AG09319 (cell line): ENCODE data around the gene HDGFL3.
"Not testable (repeated sequence)": the region's sequence is repeated elsewhere in the genome, so short reads cannot be mapped to it uniquely, and the experiment has no call there.

Source experiments
- DNase-seq: peaks from one replicate; pipeline ENCODE4 v3.0.0-alpha.2; 2010; ENCODE audit warnings: low read depth; ENCODE audit errors: extremely low read depth
- TF ChIP-seq, protein P1 (sequence below): IDR thresholded peaks from 2 replicates; pipeline ENCODE4 v1.5.1; 2011; ENCODE audit warnings: low read depth, mild to moderate bottlenecking, inconsistent platforms, low read length, moderate library complexity

HDGFL3 gene

DNA sequence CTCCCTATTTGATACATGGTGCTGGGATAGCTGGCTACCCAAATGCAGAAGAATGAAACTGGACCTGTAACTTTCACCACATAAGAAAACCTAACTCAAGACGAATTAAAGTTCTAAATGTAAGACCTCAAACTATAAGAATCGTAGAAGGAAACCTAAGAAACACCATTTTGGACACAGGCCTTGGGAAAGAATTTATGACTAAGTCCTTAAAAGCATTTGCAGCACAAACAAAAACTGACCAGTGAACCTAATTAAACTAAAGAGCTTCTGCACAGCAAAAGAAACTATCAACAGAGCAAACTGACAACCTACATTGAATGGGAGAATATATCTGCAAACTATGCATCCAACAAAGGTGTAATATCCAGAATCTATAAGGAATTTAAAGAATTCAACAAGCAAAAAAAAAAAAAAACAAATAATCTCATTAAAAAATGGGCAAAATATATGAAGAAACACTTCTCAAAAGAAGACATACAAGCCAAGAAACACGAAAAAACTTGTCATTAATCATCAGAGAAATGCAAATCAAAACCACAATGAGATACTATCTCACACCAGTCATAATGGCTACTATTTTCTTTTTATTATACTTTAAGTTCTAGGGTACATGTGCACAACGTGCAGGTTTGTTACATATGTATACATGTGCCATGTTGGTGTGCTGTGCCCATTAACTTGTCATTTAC, 37.0 kb downstream of the HDGFL3 start:
- no peak for DNase-seq
- TF ChIP-seq, protein P1, sequence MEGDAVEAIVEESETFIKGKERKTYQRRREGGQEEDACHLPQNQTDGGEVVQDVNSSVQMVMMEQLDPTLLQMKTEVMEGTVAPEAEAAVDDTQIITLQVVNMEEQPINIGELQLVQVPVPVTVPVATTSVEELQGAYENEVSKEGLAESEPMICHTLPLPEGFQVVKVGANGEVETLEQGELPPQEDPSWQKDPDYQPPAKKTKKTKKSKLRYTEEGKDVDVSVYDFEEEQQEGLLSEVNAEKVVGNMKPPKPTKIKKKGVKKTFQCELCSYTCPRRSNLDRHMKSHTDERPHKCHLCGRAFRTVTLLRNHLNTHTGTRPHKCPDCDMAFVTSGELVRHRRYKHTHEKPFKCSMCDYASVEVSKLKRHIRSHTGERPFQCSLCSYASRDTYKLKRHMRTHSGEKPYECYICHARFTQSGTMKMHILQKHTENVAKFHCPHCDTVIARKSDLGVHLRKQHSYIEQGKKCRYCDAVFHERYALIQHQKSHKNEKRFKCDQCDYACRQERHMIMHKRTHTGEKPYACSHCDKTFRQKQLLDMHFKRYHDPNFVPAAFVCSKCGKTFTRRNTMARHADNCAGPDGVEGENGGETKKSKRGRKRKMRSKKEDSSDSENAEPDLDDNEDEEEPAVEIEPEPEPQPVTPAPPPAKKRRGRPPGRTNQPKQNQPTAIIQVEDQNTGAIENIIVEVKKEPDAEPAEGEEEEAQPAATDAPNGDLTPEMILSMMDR = no peak

DNA sequence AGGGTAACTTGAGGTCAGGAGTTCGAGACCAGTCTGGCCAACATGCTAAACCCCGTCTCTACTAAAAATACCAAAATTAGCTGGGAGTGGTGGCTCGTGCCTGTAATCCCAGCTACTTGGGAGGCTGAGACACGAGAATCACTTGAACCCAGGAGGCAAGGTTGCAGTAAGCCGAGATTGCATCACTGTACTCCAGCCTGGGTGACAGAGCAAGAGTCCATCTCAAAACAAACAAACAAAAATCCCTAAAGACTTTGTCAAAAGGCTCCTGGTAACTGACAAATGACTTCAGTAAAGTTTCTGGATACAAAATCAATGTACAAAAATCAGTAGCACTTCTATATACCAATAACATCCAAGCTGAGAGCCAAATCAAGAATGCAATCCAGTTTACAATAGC, 38.0 kb downstream of the HDGFL3 start:
- not testable (repeated sequence) for DNase-seq

DNA sequence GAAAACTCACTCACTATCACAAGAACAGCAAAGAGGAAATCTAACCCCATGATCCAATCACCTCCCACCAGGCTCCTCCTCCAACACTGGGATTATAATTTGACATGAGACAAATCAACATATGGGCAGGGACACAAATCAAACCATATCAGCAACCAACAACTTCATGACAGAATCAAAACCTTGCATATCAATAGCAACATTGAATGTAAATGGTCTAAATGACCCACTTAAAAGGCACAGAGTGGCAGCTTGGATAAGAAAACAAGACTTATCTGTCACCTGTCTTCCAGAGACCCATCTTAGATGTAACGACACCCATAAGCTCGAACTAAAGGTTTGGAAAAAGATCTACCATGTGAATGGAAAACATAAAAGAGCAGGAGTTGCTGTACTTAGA, 40.8 kb downstream of the HDGFL3 start:
- no peak for DNase-seq
- TF ChIP-seq, protein P1 = no peak

DNA sequence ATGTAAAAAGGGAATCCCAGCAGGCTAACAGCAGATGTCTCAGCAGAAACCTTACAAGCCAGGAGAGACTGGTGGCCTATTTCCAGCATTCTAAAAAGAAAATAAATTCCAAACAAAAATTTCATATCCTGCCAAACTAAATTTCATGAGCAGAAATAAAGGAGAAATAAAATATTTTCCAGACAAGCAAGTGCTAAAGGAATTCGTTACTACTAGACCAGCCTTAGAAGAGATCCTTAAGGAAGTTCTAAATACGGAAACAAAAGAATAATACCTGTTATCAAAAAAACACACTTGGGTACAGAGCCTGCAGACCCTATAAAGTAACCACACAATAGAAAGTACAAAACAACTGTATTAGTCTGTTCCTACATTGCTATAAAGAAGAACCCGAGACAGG, 41.4 kb downstream of the HDGFL3 start:
- DNase-seq = no peak
- TF ChIP-seq, protein P1 = no peak

DNA sequence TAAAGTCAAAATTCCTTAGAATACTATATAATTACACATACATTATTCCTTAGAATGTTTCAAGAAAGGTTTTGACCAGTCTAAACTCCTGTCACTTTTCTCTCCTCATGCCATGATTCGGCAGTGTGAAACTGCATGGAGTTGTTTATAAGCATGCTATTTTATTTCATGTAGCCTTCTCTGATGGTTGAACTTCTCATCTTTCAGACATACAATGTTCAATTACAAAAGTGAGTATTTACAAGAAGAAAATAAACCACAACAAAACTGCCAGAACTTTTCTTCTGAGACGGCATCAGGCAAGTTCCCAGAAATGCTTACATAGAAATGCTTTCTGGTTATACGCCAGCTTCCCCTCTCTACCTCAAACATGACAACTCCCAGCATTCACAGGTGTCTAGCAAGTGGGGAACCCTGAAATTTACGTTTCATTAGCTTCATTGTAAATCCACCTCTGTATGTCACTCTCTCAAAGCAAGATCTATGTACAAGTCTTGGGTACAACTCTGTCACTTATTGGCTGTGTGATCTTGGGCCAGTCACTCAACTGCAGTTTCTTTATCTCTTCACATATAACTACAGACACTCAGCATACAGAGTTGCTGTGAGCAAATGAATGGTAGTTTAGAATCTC, 42.7 kb downstream of the HDGFL3 start:
- DNase-seq = no peak
- TF ChIP-seq, protein P1 = no peak

DNA sequence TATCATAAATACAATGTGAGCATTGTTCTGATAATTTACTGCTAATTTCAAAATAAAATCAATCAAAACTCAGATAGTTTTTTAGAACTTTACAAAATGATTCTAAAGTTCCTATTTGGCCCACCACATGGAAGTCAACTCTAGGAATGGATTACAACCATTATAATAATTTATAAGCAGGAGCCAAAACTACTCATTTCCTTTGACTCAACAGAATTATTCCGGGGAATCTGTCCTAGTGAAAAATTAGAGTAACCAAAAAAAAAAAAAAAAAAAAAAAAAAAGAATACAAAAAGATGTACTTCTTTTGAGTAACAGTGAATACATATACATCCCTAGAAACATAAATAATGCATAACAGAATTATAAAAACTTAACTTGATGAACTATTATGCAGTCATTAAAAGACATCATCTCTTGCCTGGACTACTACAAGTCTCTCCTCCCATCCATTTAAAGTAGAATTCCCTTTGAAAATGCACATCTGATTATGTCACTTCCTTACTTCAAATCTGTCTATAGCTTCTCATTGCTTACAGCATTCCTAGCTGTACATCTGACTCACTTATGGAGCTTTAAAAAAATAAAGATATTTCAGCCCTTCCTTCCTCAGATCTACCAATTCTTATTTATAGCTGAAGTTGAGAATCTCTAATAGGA, 43.4 kb downstream of the HDGFL3 start:
- TF ChIP-seq, protein P1 = no peak
- DNase-seq = no peak

GRCh38 chr15:83163032-83163431, 44.6 kb downstream of the HDGFL3 start:
- TF ChIP-seq, protein P1 = no peak
- no peak for DNase-seq
